GM21723 (cell line): Measurements from ENCODE around the gene STEAP1.

Experiments used
- ATAC-seq: cut with Tn5 transposase; IDR thresholded peaks from one replicate; pipeline ENCODE4 v1.9.1; 2021; ENCODE audit warnings: mild to moderate bottlenecking, moderate library complexity; ENCODE audit not compliant: unreplicated experiment

The STEAP1 gene

GRCh38 chr7:90211391-90212148 is 57.3 kb downstream of the STEAP1 start, which contains the start of gene STEAP2:
Gene STEAP2 (plus strand): TSS chr7:90211740. CDS start chr7:90225083, 13,343 bp downstream.
- ATAC-seq = peak; percentile 93

DNA sequence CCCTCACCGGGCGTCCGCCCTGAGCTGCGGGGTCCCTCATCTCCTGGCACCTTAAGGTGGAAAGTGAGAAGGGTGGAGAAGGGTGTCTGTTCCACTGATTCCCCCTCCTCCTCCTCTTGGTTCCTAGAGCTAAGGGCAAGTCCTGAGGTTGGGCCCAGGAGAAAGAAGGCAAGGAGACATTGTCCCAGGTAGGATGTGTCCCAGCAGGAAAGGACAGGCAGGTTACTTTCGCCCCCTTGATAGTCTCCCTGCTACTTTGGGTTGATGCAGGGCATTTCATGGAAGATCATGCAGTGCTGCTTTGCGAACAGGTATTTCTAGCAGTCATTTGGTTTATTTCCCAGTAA is 57.9 kb downstream of the STEAP1 start:
- no peak for ATAC-seq

DNA sequence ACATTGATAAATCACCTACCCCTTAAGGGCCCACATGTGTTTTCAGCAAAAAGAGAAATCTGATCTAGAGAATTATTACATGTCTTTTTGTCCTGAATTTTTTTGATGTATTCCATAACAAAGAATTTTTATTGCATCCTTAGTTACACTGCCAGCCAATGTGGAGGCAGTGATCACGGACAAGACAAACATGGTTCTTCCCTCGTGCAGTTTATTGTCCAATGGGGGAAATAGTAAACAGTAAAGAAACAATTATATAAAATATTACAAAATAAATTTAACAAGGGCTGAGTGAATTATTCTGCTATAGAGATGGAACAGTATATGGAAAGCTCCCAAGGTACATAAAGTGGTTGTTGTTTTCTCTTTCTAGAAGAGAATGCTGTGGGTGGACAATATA is 59.3 kb downstream of the STEAP1 start:
- no peak for ATAC-seq
